Activated CD4-positive, alpha-beta T cell treated with anti-CD3 and anti-CD28 coated beads, Interleukin-2, amount 50 U/mL, for 1 hour (primary cell): Measurements from ENCODE around the gene MINK1.

Source experiments
- DNase-seq: peaks from one replicate; pipeline ENCODE4 v3.0.0-alpha.2; 2020

The MINK1 gene

GRCh38 chr17:4881761-4882555, 48.8 kb downstream of the MINK1 start:
- DNase-seq = peak; percentile 73

GRCh38 chr17:4884489-4884888, 51.3 kb downstream of the MINK1 start:
- no peak for DNase-seq

- no peak for DNase-seq
Measured at GRCh38 chr17:4886830-4887229, 53.7 kb downstream of the MINK1 start.

- no peak for DNase-seq
Measured at GRCh38 chr17:4887581-4887980, 54.4 kb downstream of the MINK1 start.

GRCh38 chr17:4891411-4892410, 58.6 kb downstream of the MINK1 start:
- DNase-seq = no peak

GRCh38 chr17:4892499-4893221, 59.5 kb downstream of the MINK1 start:
- no peak for DNase-seq

- no peak for DNase-seq
Measured at GRCh38 chr17:4893272-4893671, 60.1 kb downstream of the MINK1 start.

GRCh38 chr17:4893721-4894560, 60.8 kb downstream of the MINK1 start:
- no peak for DNase-seq

GRCh38 chr17:4895121-4895520, 62.0 kb downstream of the MINK1 start:
- DNase-seq = no peak

GRCh38 chr17:4895657-4896331, 62.7 kb downstream of the MINK1 start:
- DNase-seq = no peak

GRCh38 chr17:4896332-4897197, 63.4 kb downstream of the MINK1 start:
- DNase-seq = no peak

- DNase-seq = no peak
Measured at GRCh38 chr17:4897198-4897687, 64.1 kb downstream of the MINK1 start.

- DNase-seq = no peak
Measured at GRCh38 chr17:4897785-4898184, 64.6 kb downstream of the MINK1 start.

- DNase-seq = no peak
Measured at GRCh38 chr17:4898351-4898750, 65.2 kb downstream of the MINK1 start.

GRCh38 chr17:4898927-4899326, 65.8 kb downstream of the MINK1 start:
- DNase-seq = no peak

GRCh38 chr17:4899341-4900230, 66.4 kb downstream of the MINK1 start, which contains the start of gene C17orf107:
Gene C17orf107 (plus strand): TSS chr17:4899536. CDS start chr17:4899763, 227 bp downstream.
- peak; percentile 94 for DNase-seq

- DNase-seq = peak; percentile 55
Measured at GRCh38 chr17:4900231-4901107, 67.3 kb downstream of the MINK1 start.

GRCh38 chr17:4901108-4901647, 68.0 kb downstream of the MINK1 start:
- DNase-seq = no peak
